ENCODE data around the gene PCDHA13. TPM values are rescaled to one million over a fixed set of nuclear protein-coding genes. Genes with fewer than 3 reads are reported as not detected.
"Not testable (repeated sequence)": the region's sequence is repeated elsewhere in the genome, so short reads cannot be mapped to it uniquely, and the experiment has no call there.

The PCDHA13 gene
- total and polyA plus RNA-seq, 2 of the 4 experiments (the other 2 are of a cell fraction): not detected

- H2BK20ac ChIP-seq (ENCODE audit: low read depth, low read length); H3K36me3 ChIP-seq (ENCODE audit: control insufficient read depth, insufficient read depth, low read length); H2BK5ac ChIP-seq (ENCODE audit: low read depth, low read length, poor library complexity, severe bottlenecking); CTCF ChIA-PET; intact Hi-C loops (cut with micrococcal nuclease); H3K9me1 ChIP-seq (ENCODE audit: insufficient read depth, low read length); H4K8ac ChIP-seq (ENCODE audit: low read depth in 2 of 2, low read length in 2 of 2); H3K14ac ChIP-seq (replicated peaks; ENCODE audit: low read depth, low read length); H3K9ac ChIP-seq (ENCODE audit: low read depth, low read length); H3K4ac ChIP-seq (ENCODE audit: low read depth, low read length); H3K23ac ChIP-seq (ENCODE audit: low read depth, low read length); H3K4me3 ChIP-seq (ENCODE audit: insufficient read depth, low read depth, low read length); H3K27me3 ChIP-seq (ENCODE audit: control insufficient read depth, insufficient read depth, low read length); H3K56ac ChIP-seq (ENCODE audit: extremely low read depth, insufficient read depth, low read length); H2BK15ac ChIP-seq (ENCODE audit: low read depth, low read length); H3K4me2 ChIP-seq (ENCODE audit: low read depth, low read length); H2AK9ac ChIP-seq (replicated peaks; ENCODE audit: low read depth, low read length, poor library complexity); H3K18ac ChIP-seq (ENCODE audit: low read depth, low read length); H4K5ac ChIP-seq (ENCODE audit: low read depth, low read length); H4K91ac ChIP-seq (ENCODE audit: insufficient read depth, low read depth, low read length); dilution Hi-C loops (cut with HindIII; ENCODE audit: low sequenced_read_pairs, unreplicated experiment); H2AK5ac ChIP-seq (ENCODE audit: low read depth, low read length); H3K4me1 ChIP-seq (ENCODE audit: control insufficient read depth, insufficient read depth, low read length); BruUV-seq (replicated peaks); in situ Hi-C loops (cut with MboI; ENCODE audit: low sequenced_read_pairs); H4K20me1 ChIP-seq (ENCODE audit: insufficient read depth, low read length); H3K27ac ChIP-seq (ENCODE audit: insufficient read depth, low read length); H2AFZ ChIP-seq (replicated peaks; ENCODE audit: low read length, poor library complexity); H3K79me1 ChIP-seq (ENCODE audit: low read depth in 1 of 2, low read length in 2 of 2); H2BK120ac ChIP-seq (ENCODE audit: low read depth, low read length); POLR2A ChIA-PET (ENCODE audit: unreplicated experiment); DNase-seq; ATAC-seq (ENCODE audit: low read depth): not testable (repeated sequence)
- peaks cover 12% of the 10 kb centered on the region for H3K9me3 ChIP-seq (ENCODE audit: control insufficient read depth, insufficient read depth, low read length)
- 46% methylated on average over 75 of the region's 101 CpGs; no CpG with 5 or more reads in 1 of the 2 experiments for WGBS, 2 experiments (ENCODE audit: extremely low coverage in 2 of 2, insufficient read length in 1 of 2)
Measured at GRCh38 chr5:140849831-140850634, 31.9 kb upstream of the PCDHA13 start.

All from IMR-90 (cell line).